HG03469 (cell line): ENCODE data around the gene DEFB128.
"Not testable (repeated sequence)": the region's sequence is repeated elsewhere in the genome, so short reads cannot be mapped to it uniquely, and the experiment has no call there.

ENCODE experiments used
- ATAC-seq: cut with Tn5 transposase; IDR thresholded peaks from one replicate; pipeline ENCODE4 v1.9.1; 2021; ENCODE audit warnings: mild to moderate bottlenecking, moderate library complexity, moderate number of reproducible peaks; ENCODE audit not compliant: unreplicated experiment

Gene DEFB128

GRCh38 chr20:189611-190010 is at the start of gene DEFB128:
DEFB128 (minus strand) TSS chr20:189711; CDS start chr20:189623, 88 bp downstream.
- ATAC-seq = no peak

GRCh38 chr20:237929-238328 is 48.4 kb upstream of the DEFB128 start:
- ATAC-seq = no peak

GRCh38 chr20:237489-237888 is 48.0 kb upstream of the DEFB128 start:
- ATAC-seq = no peak

GRCh38 chr20:235891-236290 is 46.4 kb upstream of the DEFB128 start:
- no peak for ATAC-seq

- no peak for ATAC-seq
Observed at GRCh38 chr20:227439-228105, 38.1 kb upstream of the DEFB128 start.

GRCh38 chr20:226958-227357 is 37.4 kb upstream of the DEFB128 start, which contains the start of gene DEFB129:
DEFB129 (plus strand) TSS chr20:227258; CDS start chr20:227289, 31 bp downstream.
- ATAC-seq = no peak

GRCh38 chr20:225879-226278 is 36.4 kb upstream of the DEFB128 start:
- ATAC-seq = not testable (repeated sequence)

GRCh38 chr20:221258-221830 is 31.8 kb upstream of the DEFB128 start:
- no peak for ATAC-seq

GRCh38 chr20:219290-220115 is 30.0 kb upstream of the DEFB128 start:
- no peak for ATAC-seq

GRCh38 chr20:217266-217665 is 27.8 kb upstream of the DEFB128 start:
- no peak for ATAC-seq

- ATAC-seq = no peak
Observed at GRCh38 chr20:215796-216195, 26.3 kb upstream of the DEFB128 start.

GRCh38 chr20:214383-214782 is 24.9 kb upstream of the DEFB128 start:
- no peak for ATAC-seq

GRCh38 chr20:210809-211502 is 21.4 kb upstream of the DEFB128 start:
- no peak for ATAC-seq

- ATAC-seq = no peak
Observed at GRCh38 chr20:208942-209566, 19.5 kb upstream of the DEFB128 start.

- ATAC-seq = not testable (repeated sequence)
Observed at GRCh38 chr20:203630-204029, 14.1 kb upstream of the DEFB128 start.

GRCh38 chr20:199996-200395 is 10.5 kb upstream of the DEFB128 start:
- ATAC-seq = no peak

GRCh38 chr20:198225-198624 is 8.7 kb upstream of the DEFB128 start:
- no peak for ATAC-seq

- no peak for ATAC-seq
Observed at GRCh38 chr20:187733-188132, 1.8 kb downstream of the DEFB128 start.

GRCh38 chr20:184288-184687 is 5.2 kb downstream of the DEFB128 start:
- ATAC-seq = no peak

- ATAC-seq = no peak
Observed at GRCh38 chr20:168876-169275, 20.6 kb downstream of the DEFB128 start.

GRCh38 chr20:164618-165017 is 24.9 kb downstream of the DEFB128 start:
- ATAC-seq = no peak
